Body of pancreas (tissue), 4 donors: Measurements from ENCODE around the gene FFAR4. TPM values are rescaled to one million over a fixed set of nuclear protein-coding genes. Genes with fewer than 3 reads are reported as not detected.

Experiments used
- ATAC-seq: fragments of 150-250 bp; one replicate; pipeline ENCODE4 v1.9.1; 2016
- DNase-seq, 4 donors: peaks; one replicate each; pipeline ENCODE4 v3.0.0-alpha.2; 2019
- H3K27ac ChIP-seq, 4 donors: fragments of 200-600 bp; sonication (generic); 1 replicate in 3 of 4; 2 replicates in 1 of 4; pipeline versions ENCODE4 v1.5.1 to v1.6.1; 2016 to 2019; ENCODE audit warnings: mild to moderate bottlenecking in 1 of 4, mixed read lengths in 1 of 4, moderate library complexity in 1 of 4
- H3K27me3 ChIP-seq, 2 donors: fragments of 200-600 bp; sonication (generic); one replicate each; pipeline ENCODE4 v1.6.0; 2016; ENCODE audit warnings: mild to moderate bottlenecking in 1 of 2
- H3K36me3 ChIP-seq, 2 donors: fragments of 200-600 bp; sonication (generic); replicated peaks in 1 of 2; 2 replicates each; pipeline ENCODE4 v1.5.1; 2016; ENCODE audit warnings: low read depth in 2 of 2; ENCODE audit not compliant: insufficient read depth in 1 of 2
- H3K4me1 ChIP-seq: fragments of 200-600 bp; sonication (generic); one replicate; pipeline ENCODE4 v1.6.0; 2016
- H3K4me3 ChIP-seq, 2 donors: fragments of 200-600 bp; sonication (generic); 1 replicate in 1 of 2; 2 replicates in 1 of 2; pipeline ENCODE4 v1.5.1; 2016 to 2019
- H3K9me3 ChIP-seq, 3 donors: fragments of 200-600 bp; sonication (generic); 1 replicate in 2 of 3; 2 replicates in 1 of 3; pipeline ENCODE4 v1.5.1; 2016
- POLR2A ChIP-seq, 3 donors: fragments of 450-650 bp; IDR thresholded peaks; one replicate each; pipeline ENCODE4 v1.6.1; 2016; ENCODE audit warnings: antibody characterized with exemption in 3 of 3, mild to moderate bottlenecking in 2 of 3
- WGBS, 2 donors: methylation state at CpG; one replicate each; pipeline ENCODE4 v1.1.5; 2017; 5-methylcytosine and 5-hydroxymethylcytosine counted together
- intact Hi-C: fragments of 100-400 bp; cut with DNase I; formaldehyde crosslinking; loops from one replicate; pipeline ENCODE4 v1.15.1; 2023
- total RNA-seq, 2 donors: library from RNA; depleted of rRNA; stranded (reverse); fragments of >200 nt; gene quantifications; one replicate each; pipeline ENCODE4 v1.1.0, GENCODE V29; 2016
- TF ChIP-seq, protein P1 (sequence below), 7 experiments: fragments of 450-650 bp in 4 of 7; fragments of 200-600 bp in 3 of 7; sonication (generic) in 3 of 7; IDR thresholded peaks; one replicate each; pipeline ENCODE4 v1.5.1; 2016 to 2019; ENCODE audit warnings: antibody characterized with exemption in 7 of 7

Gene FFAR4
- total RNA-seq, 2 donors from 2014 or later, result 0.78 to 2.3 TPM

DNA sequence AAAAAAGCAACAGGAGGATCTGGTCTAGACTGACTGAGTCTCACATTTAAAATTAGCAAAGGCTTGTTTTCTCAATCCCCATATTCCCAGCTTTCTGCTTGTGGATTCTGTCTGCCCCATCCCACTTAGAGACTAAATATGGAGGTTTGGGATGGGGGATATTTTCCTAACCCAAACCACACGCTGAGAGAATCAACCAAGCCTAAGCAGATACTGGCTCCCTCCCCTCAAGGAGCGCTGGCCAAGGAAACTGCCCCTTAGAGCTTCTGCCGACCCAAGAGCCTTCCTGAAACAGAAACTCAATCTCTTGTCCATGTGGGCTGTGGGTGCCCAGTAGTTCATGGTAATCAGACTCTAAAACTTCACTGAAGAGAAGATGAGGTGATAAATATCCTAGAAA lies 3.9 kb downstream of the FFAR4 start:
- H3K4me3 ChIP-seq, result no peak overlapping the region
- intact Hi-C loops, result no loop called here
- peaks cover 38% of the 10 kb centered on the region for H3K4me1 ChIP-seq
- DNase-seq (no peak), ATAC-seq (no peak)
- WGBS, 2 donors, result 59 to 65% methylated on average over 3 of the region's 3 CpGs
- no peaks in the 10 kb centered on the region for H3K27me3 ChIP-seq
- H3K36me3 ChIP-seq, result no peaks in the 10 kb centered on the region
- no peak overlapping the region for H3K27ac ChIP-seq
- H3K9me3 ChIP-seq, result no peaks in the 10 kb centered on the region
- TF ChIP-seq, protein P1, sequence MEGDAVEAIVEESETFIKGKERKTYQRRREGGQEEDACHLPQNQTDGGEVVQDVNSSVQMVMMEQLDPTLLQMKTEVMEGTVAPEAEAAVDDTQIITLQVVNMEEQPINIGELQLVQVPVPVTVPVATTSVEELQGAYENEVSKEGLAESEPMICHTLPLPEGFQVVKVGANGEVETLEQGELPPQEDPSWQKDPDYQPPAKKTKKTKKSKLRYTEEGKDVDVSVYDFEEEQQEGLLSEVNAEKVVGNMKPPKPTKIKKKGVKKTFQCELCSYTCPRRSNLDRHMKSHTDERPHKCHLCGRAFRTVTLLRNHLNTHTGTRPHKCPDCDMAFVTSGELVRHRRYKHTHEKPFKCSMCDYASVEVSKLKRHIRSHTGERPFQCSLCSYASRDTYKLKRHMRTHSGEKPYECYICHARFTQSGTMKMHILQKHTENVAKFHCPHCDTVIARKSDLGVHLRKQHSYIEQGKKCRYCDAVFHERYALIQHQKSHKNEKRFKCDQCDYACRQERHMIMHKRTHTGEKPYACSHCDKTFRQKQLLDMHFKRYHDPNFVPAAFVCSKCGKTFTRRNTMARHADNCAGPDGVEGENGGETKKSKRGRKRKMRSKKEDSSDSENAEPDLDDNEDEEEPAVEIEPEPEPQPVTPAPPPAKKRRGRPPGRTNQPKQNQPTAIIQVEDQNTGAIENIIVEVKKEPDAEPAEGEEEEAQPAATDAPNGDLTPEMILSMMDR (IDR thresholded peaks at IDR 0.05), result no peak
- no peak for TF ChIP-seq POLR2A (IDR thresholded peaks at IDR 0.05)

DNA sequence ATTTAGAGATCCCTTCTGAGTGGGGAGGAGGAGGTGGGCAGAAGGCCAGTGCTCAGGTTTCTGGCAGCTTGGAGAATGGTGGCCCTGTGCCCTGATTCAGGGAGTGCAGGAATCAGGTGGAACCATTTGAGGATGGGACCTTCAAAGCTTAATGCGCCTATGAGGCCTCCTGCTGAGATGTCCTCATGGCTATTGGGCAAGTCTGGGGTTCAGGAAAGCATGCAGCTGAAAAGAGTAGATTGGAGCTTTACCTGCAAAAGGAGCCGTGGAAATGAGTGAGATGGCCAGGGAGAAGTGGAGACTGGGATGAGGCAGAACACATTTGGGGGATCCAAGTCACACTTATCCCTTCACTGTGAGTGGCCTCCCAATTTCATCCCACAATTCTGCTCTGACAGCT lies 6.1 kb downstream of the FFAR4 start:
- Histone ChIP-seq H3K4me3 (no peak overlapping the region), H3K27me3 (no peaks in the 10 kb centered on the region), H3K9me3 (no peaks in the 10 kb centered on the region), H3K36me3 (no peaks in the 10 kb centered on the region), H3K4me1 (peaks cover 24% of the 10 kb centered on the region), H3K27ac (peak overlapping the region in 2 of 4 donors; percentile 69 to 77)
- TF ChIP-seq, protein P1 (IDR thresholded peaks at IDR 0.05), result no peak
- TF ChIP-seq POLR2A (IDR thresholded peaks at IDR 0.05), result no peak
- intact Hi-C loops, result no loop called here
- ATAC-seq, result no peak
- 50 to 83% methylated on average over 2 of the region's 2 CpGs for WGBS, 2 donors
- DNase-seq, result no peak

DNA sequence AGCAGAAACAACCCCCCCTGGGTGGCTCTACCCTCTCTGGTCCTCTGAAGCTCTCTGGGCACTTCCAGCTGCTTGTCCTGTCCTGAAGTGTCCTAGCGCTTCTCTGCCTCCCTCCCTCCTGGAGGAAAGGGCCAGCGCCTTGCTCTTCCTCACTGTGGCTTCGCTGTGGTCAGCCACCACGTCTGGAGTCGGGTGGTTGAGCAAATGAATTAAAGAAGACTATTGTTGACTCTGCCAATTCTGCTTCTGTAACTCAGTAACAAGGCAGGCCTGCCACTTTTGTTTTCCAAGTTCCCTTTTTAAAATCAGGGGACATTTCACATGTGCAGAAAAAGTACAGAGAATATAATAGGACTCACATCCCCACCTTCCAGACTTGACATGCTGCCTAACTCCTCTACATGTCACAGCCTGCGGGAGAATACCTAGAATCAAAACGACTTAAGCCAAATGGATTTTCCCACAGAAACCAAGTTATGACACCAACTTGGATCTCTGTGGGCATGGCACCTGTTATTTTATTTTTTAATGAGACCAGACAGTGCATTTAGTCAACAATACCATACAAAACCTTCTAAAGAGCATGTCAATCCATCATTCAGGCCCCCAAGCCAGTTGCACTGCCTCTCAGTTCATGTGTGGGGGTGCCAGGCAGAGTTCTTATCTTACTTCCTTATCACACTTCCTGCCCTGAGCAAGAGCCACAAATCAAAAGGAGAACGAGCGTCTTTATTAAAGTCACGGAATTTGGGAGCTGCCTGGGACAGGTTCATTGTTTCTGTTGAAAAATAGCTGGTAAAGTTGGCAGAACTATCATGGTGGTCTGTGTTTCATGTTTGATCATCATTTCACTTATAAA lies 6.8 kb downstream of the FFAR4 start:
- no peaks in the 10 kb centered on the region for H3K27me3 ChIP-seq
- peak overlapping the region in 3 of 4 donors; percentile 45 to 77 (median 69) for H3K27ac ChIP-seq
- no peak for TF ChIP-seq POLR2A (IDR thresholded peaks at IDR 0.05)
- TF ChIP-seq, protein P1 (IDR thresholded peaks at IDR 0.05), result no peak
- ATAC-seq (peak; percentile 65), DNase-seq (peak in 2 of 4 donors; percentile 20 to 41)
- WGBS, 2 donors, result 19 to 25% methylated on average over 10 of the region's 10 CpGs
- no peaks in the 10 kb centered on the region for H3K36me3 ChIP-seq
- no peak overlapping the region for H3K4me3 ChIP-seq
- H3K9me3 ChIP-seq, result no peaks in the 10 kb centered on the region
- intact Hi-C loops, result no loop called here
- peaks cover 17% of the 10 kb centered on the region for H3K4me1 ChIP-seq

DNA sequence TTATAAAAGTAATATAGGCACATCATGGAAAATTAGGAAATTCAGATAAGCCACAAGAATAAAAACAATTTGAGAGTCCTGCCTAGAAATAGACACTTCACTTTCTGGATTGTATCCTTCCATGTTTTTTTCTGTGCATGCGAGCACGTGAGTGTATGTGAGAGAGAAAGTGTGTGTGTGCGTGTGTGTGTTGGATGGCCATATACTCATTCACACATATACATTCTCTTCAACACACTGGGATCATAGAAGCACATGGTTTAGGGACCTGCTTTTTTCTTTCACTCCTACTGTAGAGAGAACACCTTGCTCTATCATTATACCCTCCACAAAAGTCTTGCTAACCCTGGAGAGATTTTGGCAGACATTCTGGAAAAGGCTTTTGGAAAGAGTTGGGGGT lies 7.5 kb downstream of the FFAR4 start:
- no peaks in the 10 kb centered on the region for H3K27me3 ChIP-seq
- H3K9me3 ChIP-seq, result no peaks in the 10 kb centered on the region
- WGBS, 2 donors, result 50 to 62% methylated on average over 3 of the region's 3 CpGs
- no peak for ATAC-seq
- peaks cover 17% of the 10 kb centered on the region for H3K4me1 ChIP-seq
- H3K27ac ChIP-seq, result peak overlapping the region in 3 of 4 donors; percentile 45 to 77 (median 69)
- TF ChIP-seq POLR2A (IDR thresholded peaks at IDR 0.05), result no peak
- TF ChIP-seq, protein P1 (IDR thresholded peaks at IDR 0.05), result no peak
- DNase-seq, result no peak
- H3K36me3 ChIP-seq, result no peaks in the 10 kb centered on the region
- H3K4me3 ChIP-seq, result no peak overlapping the region
- intact Hi-C loops, result no loop called here
